Chondrocyte (in vitro differentiated cells): ENCODE measurements around the gene SLC25A14. TPM values are rescaled to one million over a fixed set of nuclear protein-coding genes. Genes with fewer than 3 reads are reported as not detected.

Source experiments
- DNase-seq: peaks from one replicate; pipeline ENCODE4 v3.0.0; 2021; ENCODE audit warnings: mixed read lengths, low spot score
- H3K27ac Mint-ChIP-seq: one replicate; pipeline ENCODE4 v1.8.0; 2021; ENCODE audit warnings: mild to moderate bottlenecking, moderate library complexity, mixed read lengths; ENCODE audit not compliant: unreplicated experiment
- H3K27me3 Mint-ChIP-seq: 2 replicates; pipeline ENCODE4 v1.8.0; 2021; ENCODE audit warnings: low read depth, mixed read lengths
- H3K36me3 Mint-ChIP-seq: 2 replicates; pipeline ENCODE4 v1.8.0; 2021; ENCODE audit warnings: low read depth, mixed read lengths
- H3K4me1 Mint-ChIP-seq: 2 replicates; pipeline ENCODE4 v1.8.0; 2021; ENCODE audit warnings: low read depth, mild to moderate bottlenecking, mixed read lengths
- H3K4me3 Mint-ChIP-seq: one replicate; pipeline ENCODE4 v1.8.0; 2021; ENCODE audit warnings: mild to moderate bottlenecking, moderate library complexity, mixed read lengths; ENCODE audit not compliant: unreplicated experiment
- H3K9me3 Mint-ChIP-seq: 2 replicates; pipeline ENCODE4 v1.8.0; 2021; ENCODE audit warnings: low read depth, mixed read lengths
- long read RNA-seq: library from polyadenylated mRNA; stranded (forward); transcript quantifications from one replicate; pipeline ENCODE4 v2.0.0, GENCODE V29; 2021
- total RNA-seq: library from RNA; stranded (reverse); gene quantifications from 3 replicates; pipeline ENCODE4 v1.2.1, GENCODE V29; 2021
- TF ChIP-seq, protein P1 (sequence below): fragments of 200-600 bp; sonication (generic); IDR thresholded peaks from 2 replicates; pipeline ENCODE4 v1.5.0; 2021; ENCODE audit warnings: antibody characterized with exemption, mild to moderate bottlenecking, moderate library complexity

The SLC25A14 gene, protein sequence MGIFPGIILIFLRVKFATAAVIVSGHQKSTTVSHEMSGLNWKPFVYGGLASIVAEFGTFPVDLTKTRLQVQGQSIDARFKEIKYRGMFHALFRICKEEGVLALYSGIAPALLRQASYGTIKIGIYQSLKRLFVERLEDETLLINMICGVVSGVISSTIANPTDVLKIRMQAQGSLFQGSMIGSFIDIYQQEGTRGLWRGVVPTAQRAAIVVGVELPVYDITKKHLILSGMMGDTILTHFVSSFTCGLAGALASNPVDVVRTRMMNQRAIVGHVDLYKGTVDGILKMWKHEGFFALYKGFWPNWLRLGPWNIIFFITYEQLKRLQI
- 12.9 to 16.6 TPM (median 14.7 TPM) in 3 replicates for total RNA-seq
- long read RNA-seq, partial matches to known transcripts, result 0 of 6 reads
- long read RNA-seq, other reads (novel, unspliced or antisense), result 4 of 6 reads

DNA sequence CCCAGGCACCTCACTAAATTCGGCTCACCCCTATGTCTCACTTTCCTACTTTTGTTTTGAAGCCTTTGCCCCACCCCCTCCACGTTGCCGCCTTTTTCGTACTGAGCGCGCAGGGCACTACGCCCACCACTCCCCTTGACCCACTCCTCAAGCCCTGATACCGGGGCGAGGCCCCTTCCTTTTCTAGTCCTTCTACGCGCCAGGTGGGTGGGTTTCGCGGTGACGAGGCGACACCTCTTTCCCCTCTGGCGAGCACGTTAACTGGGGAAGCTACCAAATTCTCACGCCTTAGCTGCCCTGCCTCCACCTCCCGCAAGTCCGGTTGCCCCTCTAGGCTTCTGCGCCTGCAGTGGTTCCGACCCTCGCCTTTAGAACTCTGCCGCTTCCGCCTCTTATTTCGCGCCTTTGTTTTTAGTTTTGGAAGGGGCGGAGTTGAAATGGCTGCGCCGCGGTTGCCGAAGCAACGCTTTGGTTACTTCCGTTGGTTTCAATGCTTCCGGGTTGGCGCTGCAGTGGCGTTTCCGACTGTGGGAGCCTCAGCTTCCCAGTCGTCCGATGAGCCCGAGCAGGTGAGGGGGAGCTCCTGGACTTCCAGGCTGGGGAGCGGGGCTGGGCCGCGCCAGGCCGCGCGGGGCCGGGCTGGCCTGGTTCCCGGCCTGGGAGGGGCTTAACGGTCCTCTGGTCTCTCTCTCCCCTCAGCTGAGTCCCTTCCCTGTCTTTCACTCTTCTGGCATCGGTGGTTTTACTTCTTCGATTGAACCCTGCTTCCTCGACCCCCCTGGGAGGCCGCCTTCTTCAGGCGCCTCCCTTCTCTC lies at the start of gene SLC25A14:
TSS of gene SLC25A14 (plus strand) at position 512 of the 815 bp plus-strand sequence. CDS start 360 bp downstream, outside the sequence.
- Mint-ChIP-seq H3K27me3 (no peaks in the 10 kb centered on the region), H3K4me1 (peaks cover 18% of the 10 kb centered on the region), H3K4me3 (peak within 1 kb of the TSS; percentile 95), H3K36me3 (no peaks in the 10 kb centered on the region), H3K9me3 (no peaks in the 10 kb centered on the region), H3K27ac (peak within 1 kb of the TSS; percentile 81)
- no peak for DNase-seq
- TF ChIP-seq, protein P1, sequence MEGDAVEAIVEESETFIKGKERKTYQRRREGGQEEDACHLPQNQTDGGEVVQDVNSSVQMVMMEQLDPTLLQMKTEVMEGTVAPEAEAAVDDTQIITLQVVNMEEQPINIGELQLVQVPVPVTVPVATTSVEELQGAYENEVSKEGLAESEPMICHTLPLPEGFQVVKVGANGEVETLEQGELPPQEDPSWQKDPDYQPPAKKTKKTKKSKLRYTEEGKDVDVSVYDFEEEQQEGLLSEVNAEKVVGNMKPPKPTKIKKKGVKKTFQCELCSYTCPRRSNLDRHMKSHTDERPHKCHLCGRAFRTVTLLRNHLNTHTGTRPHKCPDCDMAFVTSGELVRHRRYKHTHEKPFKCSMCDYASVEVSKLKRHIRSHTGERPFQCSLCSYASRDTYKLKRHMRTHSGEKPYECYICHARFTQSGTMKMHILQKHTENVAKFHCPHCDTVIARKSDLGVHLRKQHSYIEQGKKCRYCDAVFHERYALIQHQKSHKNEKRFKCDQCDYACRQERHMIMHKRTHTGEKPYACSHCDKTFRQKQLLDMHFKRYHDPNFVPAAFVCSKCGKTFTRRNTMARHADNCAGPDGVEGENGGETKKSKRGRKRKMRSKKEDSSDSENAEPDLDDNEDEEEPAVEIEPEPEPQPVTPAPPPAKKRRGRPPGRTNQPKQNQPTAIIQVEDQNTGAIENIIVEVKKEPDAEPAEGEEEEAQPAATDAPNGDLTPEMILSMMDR, result no peak

DNA sequence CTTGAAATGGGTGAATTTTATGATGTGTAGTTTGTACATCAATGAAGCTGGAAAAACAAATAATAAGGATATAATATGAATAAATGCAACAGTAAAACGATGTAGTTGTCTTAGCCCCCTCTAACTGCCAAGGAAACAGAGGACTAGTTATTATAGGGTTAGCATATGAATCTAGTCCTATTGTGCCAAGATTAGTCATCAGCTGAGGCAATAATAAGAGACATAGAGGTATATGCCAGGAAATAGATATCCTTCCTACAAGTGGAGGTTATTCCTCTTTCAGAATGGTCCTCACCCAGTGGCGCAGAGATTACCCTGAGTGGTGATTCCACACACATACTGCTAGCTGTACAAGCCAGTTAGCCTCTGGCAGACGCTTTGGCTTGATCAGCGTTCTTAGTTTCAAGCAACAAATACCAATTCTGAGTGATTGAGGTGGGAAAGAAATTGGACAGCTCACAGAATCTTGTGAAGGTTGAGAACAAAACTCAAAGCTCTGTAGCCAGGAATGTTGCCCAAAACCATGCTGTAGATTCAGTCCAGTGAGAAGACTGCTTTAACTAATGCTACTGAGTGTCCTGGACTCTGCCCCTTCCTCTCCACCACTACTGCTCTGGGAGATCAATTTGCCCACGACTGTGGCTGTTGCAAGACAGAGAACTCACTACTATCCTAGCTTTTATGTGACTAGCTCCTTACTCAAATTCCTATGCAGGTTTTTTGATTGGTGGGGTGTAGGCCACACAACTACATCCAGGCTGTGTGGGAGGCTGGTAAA lies 44.0 kb upstream of the SLC25A14 start:
- Mint-ChIP-seq H3K36me3 (no peaks in the 10 kb centered on the region), H3K4me3 (no peak overlapping the region), H3K27ac (no peak overlapping the region), H3K4me1 (peaks cover 17% of the 10 kb centered on the region), H3K27me3 (no peaks in the 10 kb centered on the region), H3K9me3 (no peaks in the 10 kb centered on the region)
- TF ChIP-seq, protein P1, result no peak
- no peak for DNase-seq

DNA sequence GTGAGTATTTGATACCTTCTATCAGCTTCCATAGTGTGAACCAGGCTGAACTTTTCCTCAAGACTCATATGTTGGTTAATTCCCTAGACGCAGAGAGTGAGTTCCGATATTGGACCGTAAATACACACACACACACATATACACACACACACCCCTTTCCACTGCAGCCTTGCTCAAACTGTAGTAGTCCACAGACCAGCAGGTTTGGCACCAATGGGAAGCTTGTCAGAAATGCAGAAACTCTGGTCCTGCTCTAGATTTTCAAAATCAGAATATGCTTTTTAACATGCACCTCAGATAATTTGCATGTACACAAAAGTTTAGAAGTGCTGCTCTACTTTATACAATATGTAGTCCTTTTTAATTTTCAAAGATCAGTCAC lies 43.4 kb upstream of the SLC25A14 start:
- DNase-seq, result no peak
- peak overlapping the region; percentile 4 for H3K27ac Mint-ChIP-seq
- peaks cover under 1% of the 10 kb centered on the region for H3K9me3 Mint-ChIP-seq

DNA sequence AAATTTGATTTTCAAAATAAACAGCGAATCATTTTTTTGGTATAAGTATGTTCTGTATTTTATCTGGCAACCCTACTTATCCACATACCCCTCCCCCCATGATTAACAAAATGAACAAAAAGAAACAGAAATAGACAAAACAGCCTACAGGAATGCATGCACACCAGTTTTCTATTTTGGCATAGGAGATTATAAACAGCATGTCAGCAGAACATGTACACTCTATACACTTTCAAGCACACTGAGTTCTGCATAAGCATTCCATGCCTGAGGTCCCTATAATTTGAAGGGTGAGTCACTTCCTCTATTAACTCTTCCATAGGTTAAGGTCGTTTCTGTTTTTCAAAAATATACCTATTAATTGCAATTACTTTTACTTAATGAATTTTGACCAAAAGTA lies 43.0 kb upstream of the SLC25A14 start:
- H3K9me3 Mint-ChIP-seq, result peaks cover 4% of the 10 kb centered on the region

More for the DNA sequence above, 43.4 kb upstream of the SLC25A14 start:
- Mint-ChIP-seq H3K27me3 (no peaks in the 10 kb centered on the region), H3K4me3 (no peak overlapping the region), H3K4me1 (peaks cover 17% of the 10 kb centered on the region), H3K36me3 (no peaks in the 10 kb centered on the region)
- TF ChIP-seq, protein P1, result no peak

More for the DNA sequence above, 43.0 kb upstream of the SLC25A14 start:
- TF ChIP-seq, protein P1, result no peak
- no peak for DNase-seq
- H3K4me3 Mint-ChIP-seq, result no peak overlapping the region
- H3K36me3 Mint-ChIP-seq, result no peaks in the 10 kb centered on the region
- no peaks in the 10 kb centered on the region for H3K27me3 Mint-ChIP-seq
- peaks cover 17% of the 10 kb centered on the region for H3K4me1 Mint-ChIP-seq
- H3K27ac Mint-ChIP-seq, result peak overlapping the region; percentile 4
